IPS-18a (cell line): ENCODE results near the gene ARRB1.

Experiments
- H3K27ac ChIP-seq: one replicate; pipeline ENCODE4 v1.5.1; 2013; ENCODE audit warnings: low read length
- H3K27me3 ChIP-seq: one replicate; pipeline ENCODE4 v1.6.1; 2013; ENCODE audit warnings: mild to moderate bottlenecking, low read length; ENCODE audit not compliant: control insufficient read depth, insufficient read depth
- H3K36me3 ChIP-seq: one replicate; pipeline ENCODE4 v1.6.1; 2013; ENCODE audit warnings: low read depth, low read length; ENCODE audit not compliant: control insufficient read depth
- H3K4me1 ChIP-seq: one replicate; pipeline ENCODE4 v1.6.1; 2013; ENCODE audit warnings: low read depth, low read length; ENCODE audit not compliant: control insufficient read depth
- H3K4me3 ChIP-seq: one replicate; pipeline ENCODE4 v1.5.1; 2013; ENCODE audit warnings: low read length
- H3K9ac ChIP-seq: one replicate; pipeline ENCODE4 v1.6.1; 2013; ENCODE audit warnings: mild to moderate bottlenecking, low read length, moderate library complexity
- H3K9me3 ChIP-seq: one replicate; pipeline ENCODE4 v1.6.1; 2013; ENCODE audit warnings: low read depth, low read length; ENCODE audit not compliant: control insufficient read depth

Gene ARRB1

DNA sequence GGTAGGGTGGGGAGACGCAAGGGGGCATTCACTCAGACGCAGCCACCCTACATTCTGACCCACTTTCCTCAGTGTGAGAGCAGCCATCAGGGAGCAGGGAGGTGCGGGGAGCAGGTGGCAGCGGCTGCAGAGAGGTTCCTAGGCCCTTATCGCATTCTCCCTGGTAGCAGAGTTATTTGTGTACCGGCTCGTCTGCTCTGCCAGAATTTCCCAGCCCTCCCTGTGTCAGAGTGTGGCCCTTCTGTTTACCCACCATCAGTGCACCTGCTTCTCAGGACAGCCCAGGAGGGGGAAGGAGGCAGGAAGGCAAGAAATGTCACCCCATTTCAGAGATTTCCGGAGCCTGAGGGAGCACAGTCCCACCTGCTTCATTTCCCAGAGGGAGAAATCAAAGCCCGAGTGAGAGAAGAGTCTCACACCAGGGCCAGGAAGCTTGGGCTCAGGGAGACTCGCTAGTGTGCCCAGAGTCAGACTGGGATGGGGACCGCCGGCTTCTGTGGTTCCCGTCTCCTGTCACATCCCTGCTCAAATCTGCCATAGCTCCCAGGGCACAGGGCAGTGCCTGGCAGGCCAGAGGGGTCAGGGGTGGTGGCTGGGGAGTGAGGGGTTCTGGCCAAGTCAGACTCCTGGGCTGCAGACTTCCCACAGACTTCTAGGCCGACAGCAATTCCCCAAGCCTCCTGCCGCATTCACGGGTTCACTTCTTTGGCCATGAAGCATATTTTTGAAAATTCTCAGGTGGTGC, 49.7 kb downstream of the ARRB1 start:
- H3K27me3 ChIP-seq = no peaks in the 10 kb centered on the region
- no peak overlapping the region for H3K27ac ChIP-seq
- no peak overlapping the region for H3K4me3 ChIP-seq
- H3K36me3 ChIP-seq = no peaks in the 10 kb centered on the region
- H3K4me1 ChIP-seq = no peaks in the 10 kb centered on the region
- H3K9ac ChIP-seq = no peak overlapping the region
- H3K9me3 ChIP-seq = no peaks in the 10 kb centered on the region

DNA sequence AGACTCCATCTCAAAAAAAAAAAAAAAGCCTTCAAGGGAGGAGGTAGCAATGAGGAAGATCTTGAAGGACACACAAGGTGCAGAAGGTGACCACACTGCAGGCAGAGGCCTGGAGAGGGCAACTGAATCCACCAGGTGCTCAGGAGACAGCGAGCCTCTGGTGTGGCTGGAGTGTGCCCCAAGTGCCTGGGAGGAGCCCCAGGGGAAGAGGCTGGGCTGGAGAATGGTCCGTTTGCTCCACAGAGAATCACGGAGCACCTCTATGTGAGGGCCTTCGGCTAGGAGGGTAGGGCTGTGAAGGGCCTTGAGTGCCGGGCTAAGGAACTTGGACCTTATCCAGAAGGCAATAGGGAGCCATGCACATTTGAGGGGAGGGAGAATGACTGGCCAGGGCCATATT, 50.3 kb downstream of the ARRB1 start:
- Histone ChIP-seq H3K27ac (no peak overlapping the region), H3K4me1 (no peaks in the 10 kb centered on the region), H3K36me3 (no peaks in the 10 kb centered on the region), H3K4me3 (no peak overlapping the region), H3K9me3 (no peaks in the 10 kb centered on the region), H3K27me3 (no peaks in the 10 kb centered on the region), H3K9ac (no peak overlapping the region)

DNA sequence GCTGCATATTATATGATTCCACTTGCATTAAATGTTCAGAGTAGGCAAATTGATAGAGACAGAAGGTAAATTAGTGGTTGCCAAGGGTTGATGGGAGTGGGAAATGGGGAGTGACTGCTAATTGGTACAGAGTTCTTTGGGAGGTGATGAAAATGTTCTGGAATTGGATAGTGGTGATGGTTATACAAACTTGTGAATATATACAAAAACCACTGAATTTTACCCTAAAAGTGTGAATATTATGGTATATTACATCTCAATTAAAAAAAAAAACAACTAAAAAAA, 52.5 kb downstream of the ARRB1 start:
- Histone ChIP-seq H3K27ac (no peak overlapping the region), H3K36me3 (no peaks in the 10 kb centered on the region), H3K27me3 (no peaks in the 10 kb centered on the region), H3K9ac (no peak overlapping the region), H3K4me1 (no peaks in the 10 kb centered on the region), H3K4me3 (no peak overlapping the region), H3K9me3 (no peaks in the 10 kb centered on the region)

DNA sequence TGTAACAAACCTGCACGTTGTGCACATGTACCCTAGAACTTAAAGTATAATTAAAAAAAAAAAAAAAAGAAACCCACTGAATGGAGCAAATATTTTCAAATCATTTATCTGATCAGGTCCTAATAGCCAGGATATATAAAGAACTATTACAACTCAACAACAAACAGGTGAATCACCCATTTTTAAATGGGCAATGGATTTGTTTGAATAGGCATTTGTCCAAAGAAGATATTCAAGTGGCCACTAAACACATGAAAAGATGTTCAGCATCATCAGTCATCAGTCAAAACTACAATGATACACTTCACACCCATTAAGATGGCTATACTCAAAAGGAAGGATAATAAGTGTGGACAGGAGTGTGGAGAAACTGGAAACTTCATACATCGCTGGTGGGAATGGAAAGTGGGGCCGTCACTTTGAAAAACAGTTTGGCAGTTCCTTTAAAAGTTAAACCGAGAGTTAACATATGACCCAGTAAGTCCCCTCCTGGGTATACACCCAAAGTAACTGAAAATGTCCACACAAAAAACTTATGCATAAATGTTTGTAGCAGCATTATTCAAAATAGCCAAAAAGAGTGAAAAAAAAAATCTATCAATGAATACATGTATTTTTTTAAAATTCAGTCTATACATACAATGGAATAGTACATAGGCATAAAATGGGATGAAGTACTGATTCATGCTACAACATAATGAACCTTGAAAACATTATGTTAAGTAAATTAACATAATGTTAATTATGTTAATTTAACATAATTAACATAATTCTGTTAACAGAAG, 53.1 kb downstream of the ARRB1 start:
- no peaks in the 10 kb centered on the region for H3K36me3 ChIP-seq
- no peaks in the 10 kb centered on the region for H3K4me1 ChIP-seq
- no peak overlapping the region for H3K4me3 ChIP-seq
- no peaks in the 10 kb centered on the region for H3K27me3 ChIP-seq
- H3K9me3 ChIP-seq = no peaks in the 10 kb centered on the region
- H3K27ac ChIP-seq = no peak overlapping the region
- H3K9ac ChIP-seq = no peak overlapping the region

DNA sequence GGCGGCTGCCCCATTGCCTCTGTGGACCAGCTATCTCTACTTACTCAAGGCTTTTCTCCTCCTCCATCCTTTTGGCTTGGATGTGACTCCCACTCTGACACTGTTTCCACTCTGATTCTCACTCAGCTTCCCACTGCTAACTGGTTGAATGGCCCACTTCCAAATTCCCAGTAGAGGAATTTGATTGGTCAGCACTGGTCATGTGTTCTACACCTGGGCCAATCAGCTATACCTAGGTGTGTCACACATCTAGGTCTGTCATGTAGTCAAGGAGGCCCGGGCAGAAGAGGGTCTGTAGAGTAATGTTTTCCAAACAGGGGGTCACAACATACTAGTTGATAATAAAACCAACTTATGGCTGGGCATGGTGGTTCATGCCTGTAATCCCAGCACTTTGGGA, 57.6 kb downstream of the ARRB1 start:
- H3K36me3 ChIP-seq = no peaks in the 10 kb centered on the region
- H3K4me3 ChIP-seq = no peak overlapping the region
- no peak overlapping the region for H3K9ac ChIP-seq
- H3K27me3 ChIP-seq = no peaks in the 10 kb centered on the region
- H3K4me1 ChIP-seq = no peaks in the 10 kb centered on the region
- H3K27ac ChIP-seq = no peak overlapping the region
- no peaks in the 10 kb centered on the region for H3K9me3 ChIP-seq

DNA sequence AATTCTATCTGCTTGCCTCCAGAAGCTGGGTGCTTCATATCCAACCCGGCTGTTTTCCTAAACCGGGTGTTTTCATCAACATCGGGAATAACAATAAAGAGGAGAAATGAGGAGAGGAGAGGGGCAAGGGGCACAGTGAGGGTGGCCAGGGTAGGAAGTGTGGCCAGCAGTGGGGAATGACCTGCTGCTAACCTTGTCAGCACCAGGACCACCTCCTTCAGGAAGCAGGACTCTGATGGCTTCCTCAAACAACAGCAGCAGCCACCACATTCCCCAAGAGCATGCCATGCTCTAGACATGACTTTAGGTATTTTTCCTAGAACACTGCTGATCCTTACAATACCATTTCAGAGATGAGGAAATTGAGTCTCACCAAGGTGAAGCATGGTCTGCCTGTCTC, 58.5 kb downstream of the ARRB1 start:
- no peak overlapping the region for H3K27ac ChIP-seq
- H3K27me3 ChIP-seq = no peaks in the 10 kb centered on the region
- no peaks in the 10 kb centered on the region for H3K36me3 ChIP-seq
- no peaks in the 10 kb centered on the region for H3K9me3 ChIP-seq
- H3K4me3 ChIP-seq = no peak overlapping the region
- no peak overlapping the region for H3K9ac ChIP-seq
- H3K4me1 ChIP-seq = no peaks in the 10 kb centered on the region

DNA sequence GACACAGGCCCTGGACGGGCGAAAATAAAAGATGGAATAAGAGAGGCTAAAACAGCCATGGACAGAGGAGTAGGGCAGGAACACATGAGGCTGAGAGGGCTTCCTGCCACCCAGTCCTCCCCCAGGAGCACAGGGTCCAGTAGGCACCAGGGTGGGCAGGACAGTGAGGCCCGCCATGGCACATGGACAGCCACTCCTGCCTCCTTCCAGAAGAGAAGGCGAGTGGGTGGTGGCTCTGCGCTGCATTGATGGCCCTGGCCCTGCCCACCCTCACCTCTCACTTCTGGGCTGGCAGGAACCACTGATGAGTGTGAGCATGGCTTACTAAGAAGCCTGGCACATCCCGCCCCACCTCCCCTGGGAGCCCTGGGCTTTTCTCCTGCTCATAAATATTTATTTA, 59.7 kb downstream of the ARRB1 start:
- Histone ChIP-seq H3K4me1 (no peaks in the 10 kb centered on the region), H3K27ac (no peak overlapping the region), H3K27me3 (no peaks in the 10 kb centered on the region), H3K9me3 (no peaks in the 10 kb centered on the region), H3K4me3 (no peak overlapping the region), H3K9ac (no peak overlapping the region), H3K36me3 (no peaks in the 10 kb centered on the region)

DNA sequence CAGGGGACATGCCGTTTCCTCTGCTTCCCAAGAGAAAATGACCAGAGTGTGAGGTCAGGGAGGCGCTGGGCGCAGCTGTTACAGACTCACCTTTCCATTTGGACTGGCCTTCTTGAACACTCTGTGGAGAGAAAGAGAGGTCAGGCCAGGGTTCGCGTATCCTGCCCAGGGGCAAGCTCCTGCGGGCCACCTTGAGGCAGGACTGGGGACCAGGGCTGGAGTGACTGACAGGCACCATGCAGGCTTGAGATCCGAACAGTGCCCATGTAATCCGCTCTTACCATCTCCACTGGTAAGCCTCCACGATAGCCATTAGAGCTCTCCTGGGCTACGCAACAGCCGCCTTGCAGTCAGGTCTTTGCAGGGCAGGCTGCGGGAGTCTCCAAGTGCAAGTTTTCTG, 61.5 kb downstream of the ARRB1 start:
- Histone ChIP-seq H3K4me1 (no peaks in the 10 kb centered on the region), H3K36me3 (no peaks in the 10 kb centered on the region), H3K9ac (no peak overlapping the region), H3K9me3 (no peaks in the 10 kb centered on the region), H3K27me3 (no peaks in the 10 kb centered on the region), H3K27ac (no peak overlapping the region), H3K4me3 (no peak overlapping the region)

DNA sequence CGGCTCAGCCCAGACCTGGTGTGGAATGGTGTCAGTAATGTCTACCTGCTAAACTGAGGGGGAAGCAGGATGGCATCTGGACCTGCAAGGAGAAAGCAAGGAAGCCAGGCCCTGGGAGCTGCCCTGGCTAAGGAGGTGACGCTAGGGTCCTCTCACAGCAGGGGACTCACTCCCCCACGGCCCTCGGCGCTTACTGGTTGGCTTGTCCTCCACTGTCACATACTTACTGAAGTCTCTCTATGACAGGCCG, 62.0 kb downstream of the ARRB1 start:
- Histone ChIP-seq H3K4me1 (no peaks in the 10 kb centered on the region), H3K27ac (no peak overlapping the region), H3K9ac (no peak overlapping the region), H3K27me3 (no peaks in the 10 kb centered on the region), H3K4me3 (no peak overlapping the region), H3K9me3 (no peaks in the 10 kb centered on the region), H3K36me3 (no peaks in the 10 kb centered on the region)

DNA sequence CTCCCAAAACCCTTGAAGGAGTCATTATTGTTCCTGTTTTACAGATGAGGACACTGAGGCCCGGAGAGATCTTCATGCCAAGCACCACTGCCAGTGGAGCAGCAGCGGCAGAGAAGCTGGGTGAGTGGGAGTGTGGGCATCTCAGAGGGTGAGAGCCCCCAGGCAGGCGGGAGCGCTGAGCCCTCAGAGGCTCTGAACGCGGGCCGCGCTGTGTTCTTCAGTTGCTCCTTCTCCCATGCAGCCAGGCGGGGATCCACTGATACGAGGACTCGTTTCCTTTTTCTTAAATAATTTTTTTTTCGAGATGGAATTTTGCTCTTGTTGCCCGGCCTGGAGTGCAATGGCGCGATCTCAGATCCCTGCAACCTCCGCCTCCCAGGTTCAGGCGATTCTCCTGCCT, 63.9 kb downstream of the ARRB1 start:
- Histone ChIP-seq H3K9me3 (no peaks in the 10 kb centered on the region), H3K4me3 (no peak overlapping the region), H3K27me3 (no peaks in the 10 kb centered on the region), H3K4me1 (no peaks in the 10 kb centered on the region), H3K27ac (no peak overlapping the region), H3K9ac (no peak overlapping the region), H3K36me3 (no peaks in the 10 kb centered on the region)

DNA sequence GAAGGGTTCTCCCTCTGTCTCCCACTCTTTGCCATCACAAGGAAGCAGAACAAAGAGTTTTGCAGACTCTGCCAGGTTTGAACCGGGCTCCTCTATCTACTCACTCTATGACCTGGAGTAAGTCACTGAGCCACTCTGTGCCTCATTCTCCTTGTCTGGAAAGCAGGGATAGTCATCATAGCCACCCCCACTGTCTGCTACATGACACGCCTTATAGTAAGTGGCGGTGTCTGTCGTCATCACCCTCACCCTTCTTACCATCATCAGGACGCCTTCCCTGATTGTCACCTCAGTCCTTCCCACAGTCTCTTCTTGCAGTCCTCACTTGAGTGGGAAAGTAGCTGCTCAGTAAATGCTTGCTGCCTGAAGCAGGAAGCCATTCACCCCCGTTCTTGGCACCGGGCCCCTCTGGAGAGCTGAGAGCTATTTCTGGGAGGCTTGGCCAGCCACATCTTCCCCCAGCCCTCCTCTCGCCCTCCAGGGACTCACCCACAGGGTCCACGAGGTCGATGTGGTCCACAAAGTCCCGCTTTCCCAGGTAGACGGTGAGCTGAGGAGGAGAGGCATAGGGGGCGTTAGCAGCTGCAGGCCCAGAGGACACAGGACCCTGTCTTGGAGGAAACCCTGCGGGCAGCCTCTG, 64.5 kb downstream of the ARRB1 start:
- H3K4me3 ChIP-seq = no peak overlapping the region
- H3K36me3 ChIP-seq = no peaks in the 10 kb centered on the region
- H3K27me3 ChIP-seq = no peaks in the 10 kb centered on the region
- no peaks in the 10 kb centered on the region for H3K4me1 ChIP-seq
- H3K9me3 ChIP-seq = no peaks in the 10 kb centered on the region
- H3K27ac ChIP-seq = no peak overlapping the region
- no peak overlapping the region for H3K9ac ChIP-seq

DNA sequence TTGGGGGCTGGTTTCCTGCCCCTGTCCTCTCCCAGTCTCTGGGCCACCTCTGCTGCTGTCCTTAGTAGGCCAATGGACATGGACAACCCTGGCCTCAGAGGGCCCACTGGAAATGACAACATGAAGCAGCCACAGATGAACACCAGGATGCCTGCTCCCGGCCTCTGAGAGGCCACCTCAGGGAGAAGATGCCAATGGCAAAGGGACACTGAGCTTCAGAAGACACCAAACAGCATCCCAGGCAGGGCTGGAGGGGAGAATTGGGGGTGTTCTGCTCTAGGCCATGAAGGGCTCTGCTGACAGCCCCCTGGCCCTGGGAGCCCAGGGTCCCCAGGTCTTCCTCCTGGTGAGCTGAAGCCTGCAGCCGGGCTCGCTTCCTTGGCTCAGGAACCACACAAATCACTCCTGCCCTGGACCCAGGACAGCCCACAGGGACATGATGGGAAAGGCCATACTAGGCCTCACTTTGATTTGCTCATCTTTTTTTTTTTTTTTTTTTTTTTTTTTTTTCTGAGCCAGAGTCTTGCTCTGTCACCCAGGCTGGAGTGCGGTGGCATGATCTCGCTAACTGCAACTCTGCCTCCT, 65.6 kb downstream of the ARRB1 start:
- H3K4me3 ChIP-seq = no peak overlapping the region
- H3K27me3 ChIP-seq = no peaks in the 10 kb centered on the region
- H3K36me3 ChIP-seq = no peaks in the 10 kb centered on the region
- H3K9me3 ChIP-seq = no peaks in the 10 kb centered on the region
- no peak overlapping the region for H3K9ac ChIP-seq
- no peak overlapping the region for H3K27ac ChIP-seq
- no peaks in the 10 kb centered on the region for H3K4me1 ChIP-seq
